WERI-Rb-1 (cell line): ENCODE results near the gene TNPO3.

Experiments
- DNase-seq: peaks from one replicate; pipeline ENCODE4 v3.0.0-alpha.2; 2020
- H3K27ac ChIP-seq: fragments of 250-450 bp; sonication (Bioruptor Pico); 2 replicates; pipeline ENCODE4 v1.5.1; 2020; ENCODE audit warnings: mild to moderate bottlenecking, moderate library complexity
- H3K27me3 ChIP-seq: fragments of 250-450 bp; sonication (Bioruptor Pico); 2 replicates; pipeline ENCODE4 v1.5.1; 2021; ENCODE audit warnings: mild to moderate bottlenecking, low read depth, moderate library complexity; ENCODE audit not compliant: insufficient read depth, severe bottlenecking
- H3K36me3 ChIP-seq: fragments of 250-450 bp; sonication (Bioruptor Pico); 2 replicates; pipeline ENCODE4 v1.5.1; 2020; ENCODE audit warnings: mild to moderate bottlenecking, moderate library complexity
- H3K4me3 ChIP-seq: 2 replicates; pipeline ENCODE4 v1.5.1; 2011; ENCODE audit warnings: low read depth, mild to moderate bottlenecking, control low read depth, low read length
- H3K9me3 ChIP-seq: fragments of 250-450 bp; sonication (Bioruptor Pico); 2 replicates; pipeline ENCODE4 v1.5.1; 2021; ENCODE audit warnings: mild to moderate bottlenecking, moderate library complexity; ENCODE audit not compliant: severe bottlenecking
- CTCF ChIP-seq: IDR thresholded peaks from 2 replicates; pipeline ENCODE4 v1.5.1; 2011; ENCODE audit warnings: low read depth, mild to moderate bottlenecking, control low read depth, inconsistent platforms, low read length

Gene TNPO3

GRCh38 chr7:129017264-129017663 is 37.6 kb downstream of the TNPO3 start:
- Histone ChIP-seq H3K9me3 (no peaks in the 10 kb centered on the region), H3K36me3 (peaks cover 49% of the 10 kb centered on the region), H3K27me3 (no peaks in the 10 kb centered on the region), H3K27ac (no peak overlapping the region), H3K4me3 (no peak overlapping the region)
- no peak for TF ChIP-seq CTCF
- DNase-seq: no peak

- no peak for DNase-seq
- TF ChIP-seq CTCF: no peak
- H3K4me3 ChIP-seq: no peak overlapping the region
- H3K36me3 ChIP-seq: peaks cover 63% of the 10 kb centered on the region
- no peaks in the 10 kb centered on the region for H3K27me3 ChIP-seq
- no peaks in the 10 kb centered on the region for H3K9me3 ChIP-seq
- H3K27ac ChIP-seq: no peak overlapping the region
Observed at GRCh38 chr7:129014501-129015101, 40.3 kb downstream of the TNPO3 start.

GRCh38 chr7:129013048-129013724 is 41.7 kb downstream of the TNPO3 start:
- DNase-seq: no peak
- Histone ChIP-seq H3K27me3 (no peaks in the 10 kb centered on the region), H3K36me3 (peaks cover 73% of the 10 kb centered on the region), H3K9me3 (no peaks in the 10 kb centered on the region), H3K27ac (no peak overlapping the region), H3K4me3 (no peak overlapping the region)
- no peak for TF ChIP-seq CTCF

GRCh38 chr7:129012641-129013040 is 42.3 kb downstream of the TNPO3 start:
- Histone ChIP-seq H3K36me3 (peaks cover 73% of the 10 kb centered on the region), H3K4me3 (no peak overlapping the region), H3K9me3 (no peaks in the 10 kb centered on the region), H3K27ac (no peak overlapping the region), H3K27me3 (no peaks in the 10 kb centered on the region)
- TF ChIP-seq CTCF: no peak
- no peak for DNase-seq

GRCh38 chr7:129010075-129010474 is 44.8 kb downstream of the TNPO3 start:
- no peaks in the 10 kb centered on the region for H3K9me3 ChIP-seq
- DNase-seq: no peak
- H3K27me3 ChIP-seq: no peaks in the 10 kb centered on the region
- no peak for TF ChIP-seq CTCF
- H3K4me3 ChIP-seq: no peak overlapping the region
- H3K27ac ChIP-seq: no peak overlapping the region
- peaks cover 77% of the 10 kb centered on the region for H3K36me3 ChIP-seq

GRCh38 chr7:129009437-129009836 is 45.5 kb downstream of the TNPO3 start:
- no peak for TF ChIP-seq CTCF
- H3K27me3 ChIP-seq: no peaks in the 10 kb centered on the region
- H3K27ac ChIP-seq: no peak overlapping the region
- H3K4me3 ChIP-seq: no peak overlapping the region
- no peaks in the 10 kb centered on the region for H3K9me3 ChIP-seq
- no peak for DNase-seq
- H3K36me3 ChIP-seq: peaks cover 77% of the 10 kb centered on the region
